WTC11 (cell line): ENCODE measurements around the gene NFATC2IP. TPM values are rescaled to one million over a fixed set of nuclear protein-coding genes. Genes with fewer than 3 reads are reported as not detected.

Experiments
- ATAC-seq: fragments of 200-7000 bp; cut with Tn5 transposase; 2 replicates; pipeline ENCODE4 v1.10.0; 2021; ENCODE audit warnings: mild to moderate bottlenecking, moderate library complexity
- CTCF ChIA-PET: fragments of 300-600 bp; sonication (Branson Sonifier 250); formaldehyde crosslinking; loops from one replicate; lab custom pipeline; 2021; ENCODE audit warnings: antibody characterized with exemption; lab: Charles Lee
- POLR2A ChIA-PET: fragments of 350-600 bp; sonication (Branson Sonifier 250); formaldehyde crosslinking; loops from one replicate; lab custom pipeline; 2021; ENCODE audit warnings: antibody characterized with exemption; lab: Charles Lee
- DNase-seq: peaks from one replicate; pipeline ENCODE4 v3.0.0; 2021; ENCODE audit warnings: low spot score
- H3K27ac Mint-ChIP-seq: 2 replicates; pipeline ENCODE4 v1.8.0; 2021; ENCODE audit warnings: mixed read lengths
- H3K27me3 Mint-ChIP-seq: 2 replicates; pipeline ENCODE4 v1.8.0; 2021; ENCODE audit warnings: low read depth, mild to moderate bottlenecking, moderate library complexity, mixed read lengths
- H3K36me3 Mint-ChIP-seq: 2 replicates; pipeline ENCODE4 v1.8.0; 2021; ENCODE audit warnings: mixed read lengths
- H3K4me1 Mint-ChIP-seq: 2 replicates; pipeline ENCODE4 v1.8.0; 2022; ENCODE audit warnings: mixed read lengths
- H3K4me3 Mint-ChIP-seq: 2 replicates; pipeline ENCODE4 v1.8.0; 2021; ENCODE audit warnings: mild to moderate bottlenecking, moderate library complexity, mixed read lengths
- H3K9me3 Mint-ChIP-seq: 2 replicates; pipeline ENCODE4 v1.8.0; 2021; ENCODE audit warnings: mixed read lengths
- ATF2 ChIP-seq: sonication (generic); formaldehyde crosslinking; IDR thresholded peaks from 2 replicates; pipeline ENCODE4 v1.8.1; 2022; ENCODE audit warnings: low read depth, missing genetic modification reagents, borderline replicate concordance
- ATF3 ChIP-seq: sonication (generic); formaldehyde crosslinking; conservative IDR thresholded peaks from 2 replicates; pipeline ENCODE4 v1.8.1; 2022; ENCODE audit warnings: mild to moderate bottlenecking, missing genetic modification reagents
- CTCF ChIP-seq: fragments of 200-600 bp; IDR thresholded peaks from 2 replicates; pipeline ENCODE4 v1.8.0; 2022; ENCODE audit warnings: antibody characterized with exemption
- EMX1 ChIP-seq: fragments of 250-450 bp; sonication (Bioruptor Pico); IDR thresholded peaks from 2 replicates; pipeline ENCODE4 v1.8.0; 2021; ENCODE audit warnings: mild to moderate bottlenecking
- ETV6 ChIP-seq: sonication (generic); formaldehyde crosslinking; IDR thresholded peaks from 2 replicates; pipeline ENCODE4 v1.8.1; 2022; ENCODE audit warnings: mild to moderate bottlenecking, missing genetic modification reagents
- FOXP4 ChIP-seq: sonication (generic); formaldehyde crosslinking; IDR thresholded peaks from 2 replicates; pipeline ENCODE4 v1.8.0; 2022; ENCODE audit warnings: mild to moderate bottlenecking, missing genetic modification reagents
- GABPB1 ChIP-seq: sonication (generic); formaldehyde crosslinking; IDR thresholded peaks from 2 replicates; pipeline ENCODE4 v1.8.1; 2023; ENCODE audit warnings: mild to moderate bottlenecking, missing genetic modification reagents
- GTF2I ChIP-seq: fragments of 250-450 bp; sonication (Bioruptor Pico); conservative IDR thresholded peaks from 2 replicates; pipeline ENCODE4 v1.4.0; 2021; ENCODE audit warnings: mild to moderate bottlenecking
- HMGA2 ChIP-seq: fragments of 250-450 bp; sonication (Bioruptor Pico); IDR thresholded peaks from 2 replicates; pipeline ENCODE4 v1.4.0; 2021; ENCODE audit warnings: mild to moderate bottlenecking, moderate library complexity
- JAZF1 ChIP-seq: fragments of 250-450 bp; sonication (Bioruptor Pico); IDR thresholded peaks from 2 replicates; pipeline ENCODE4 v1.9.0; 2021; ENCODE audit warnings: moderate library complexity, mild to moderate bottlenecking, inconsistent platforms
- JUN ChIP-seq: sonication (generic); formaldehyde crosslinking; IDR thresholded peaks from 2 replicates; pipeline ENCODE4 v1.8.0; 2023; ENCODE audit warnings: mild to moderate bottlenecking, missing genetic modification reagents
- KAT7 ChIP-seq: sonication (generic); formaldehyde crosslinking; IDR thresholded peaks from 2 replicates; pipeline ENCODE4 v1.8.1; 2023; ENCODE audit warnings: missing genetic modification reagents, mild to moderate bottlenecking, borderline replicate concordance
- MAX ChIP-seq: sonication (generic); formaldehyde crosslinking; IDR thresholded peaks from 2 replicates; pipeline ENCODE4 v1.8.0; 2022; ENCODE audit warnings: mild to moderate bottlenecking, missing genetic modification reagents
- RORB ChIP-seq: fragments of 250-450 bp; sonication (Bioruptor Pico); IDR thresholded peaks from 2 replicates; pipeline ENCODE4 v1.9.0; 2021; ENCODE audit warnings: mild to moderate bottlenecking
- TEAD4 ChIP-seq: sonication (generic); formaldehyde crosslinking; IDR thresholded peaks from 2 replicates; pipeline ENCODE4 v1.8.0; 2022; ENCODE audit warnings: mild to moderate bottlenecking, missing genetic modification reagents
- ZMAT4 ChIP-seq: fragments of 250-450 bp; sonication (Bioruptor Pico); IDR thresholded peaks from 2 replicates; pipeline ENCODE4 v1.9.0; 2021; ENCODE audit warnings: mild to moderate bottlenecking
- ZNF263 ChIP-seq: sonication (generic); formaldehyde crosslinking; IDR thresholded peaks from 2 replicates; pipeline ENCODE4 v1.8.1; 2022; ENCODE audit warnings: low read depth, mild to moderate bottlenecking, moderate library complexity, missing genetic modification reagents
- ZNF423 ChIP-seq: fragments of 250-450 bp; sonication (Bioruptor Pico); IDR thresholded peaks from 2 replicates; pipeline ENCODE4 v2.1.2; 2022; ENCODE audit warnings: mild to moderate bottlenecking, moderate library complexity
- total RNA-seq: library from RNA; stranded (reverse); gene quantifications from 3 replicates; pipeline ENCODE4 v1.2.3, GENCODE V29; 2021

Gene NFATC2IP
- total RNA-seq, 1 experiment from 2014 or later, result 66.6 TPM

- H3K9me3 Mint-ChIP-seq, result peaks cover 4% of the 10 kb centered on the region; the same call in 1 of the 2 replicates
- no peak for TF ChIP-seq ZNF263 (CRISPR knock-in tag)
- no peak for TF ChIP-seq ETV6 (CRISPR knock-in tag)
- peak; percentile 99 for TF ChIP-seq CTCF
- TF ChIP-seq JAZF1, result no peak
- no peak for TF ChIP-seq FOXP4
- TF ChIP-seq ATF2 (CRISPR knock-in tag), result no peak
- TF ChIP-seq RORB (CRISPR knock-in tag), result no peak
- no peak for TF ChIP-seq HMGA2 (CRISPR knock-in tag)
- TF ChIP-seq JUN, result no peak
- DNase-seq (peak; percentile 80), ATAC-seq (peak; percentile 67)
- H3K36me3 Mint-ChIP-seq, result peaks cover 24% of the 10 kb centered on the region
- no peaks in the 10 kb centered on the region for H3K4me1 Mint-ChIP-seq
- no peak overlapping the region for H3K4me3 Mint-ChIP-seq
- H3K27me3 Mint-ChIP-seq, result no peaks in the 10 kb centered on the region
- CTCF ChIA-PET, result interaction anchor here (0.6 to 1.5 kb wide), 8 partner anchors 13 to 122 kb away, joined by 3 to 5 read pairs (median 4); partner anchors contain the start of gene NFATC2IP
- POLR2A ChIA-PET, result no interaction called here
- H3K27ac Mint-ChIP-seq, result no peak overlapping the region
Observed at GRCh38 chr16:28981517-28981916, 30.8 kb downstream of the NFATC2IP start.

- no peak overlapping the region for H3K27ac Mint-ChIP-seq
- CTCF ChIA-PET, result interaction anchor here (0.6 kb wide), 1 partner anchor 9 kb away, joined by 3 read pairs; no protein-coding TSS in a partner anchor
- H3K27me3 Mint-ChIP-seq, result no peaks in the 10 kb centered on the region
- ATAC-seq (no peak), DNase-seq (no peak)
- POLR2A ChIA-PET, result no interaction called here
- no peak for TF ChIP-seq ZNF423
- no peak for TF ChIP-seq ATF2 (CRISPR knock-in tag)
- TF ChIP-seq ATF3, result no peak
- no peak for TF ChIP-seq GTF2I (CRISPR knock-in tag)
- TF ChIP-seq EMX1 (CRISPR knock-in tag), result no peak
- no peak for TF ChIP-seq ZMAT4 (CRISPR knock-in tag)
- TF ChIP-seq KAT7 (CRISPR knock-in tag), result no peak
- no peak for TF ChIP-seq MAX
- no peak for TF ChIP-seq TEAD4
- no peak for TF ChIP-seq GABPB1 (CRISPR knock-in tag)
- peaks cover 9% of the 10 kb centered on the region for H3K9me3 Mint-ChIP-seq
- H3K36me3 Mint-ChIP-seq, result peaks cover 29% of the 10 kb centered on the region
- H3K4me1 Mint-ChIP-seq, result no peaks in the 10 kb centered on the region
- H3K4me3 Mint-ChIP-seq, result no peak overlapping the region
Observed at GRCh38 chr16:28982418-28982817, 31.7 kb downstream of the NFATC2IP start.
